PC-9 (cell line): ENCODE results near the gene HDAC5.

Source experiments
- CTCF ChIP-seq: fragments of 200-600 bp; sonication (generic); conservative IDR thresholded peaks from 2 replicates; pipeline ENCODE4 v1.6.1; 2017; ENCODE audit warnings: mixed run types, antibody characterized with exemption, mild to moderate bottlenecking, moderate library complexity
- EZH2 ChIP-seq: fragments of 200-600 bp; sonication (generic); IDR thresholded peaks from 2 replicates; pipeline ENCODE4 v1.8.0; 2017; ENCODE audit warnings: antibody characterized with exemption, low read depth

- no peak for TF ChIP-seq CTCF
- no peak for TF ChIP-seq EZH2
Measured at GRCh38 chr17:44062871-44063270, 60.6 kb downstream of the HDAC5 start.
